ENCODE measurements around the gene SLC35F2. TPM values are rescaled to one million over a fixed set of nuclear protein-coding genes. Genes with fewer than 3 reads are reported as not detected.

The SLC35F2 gene
- total RNA-seq, 4 donors from 2014 or later = 1.7 to 5.7 (median 3.7) TPM

- TF ChIP-seq, protein P1, sequence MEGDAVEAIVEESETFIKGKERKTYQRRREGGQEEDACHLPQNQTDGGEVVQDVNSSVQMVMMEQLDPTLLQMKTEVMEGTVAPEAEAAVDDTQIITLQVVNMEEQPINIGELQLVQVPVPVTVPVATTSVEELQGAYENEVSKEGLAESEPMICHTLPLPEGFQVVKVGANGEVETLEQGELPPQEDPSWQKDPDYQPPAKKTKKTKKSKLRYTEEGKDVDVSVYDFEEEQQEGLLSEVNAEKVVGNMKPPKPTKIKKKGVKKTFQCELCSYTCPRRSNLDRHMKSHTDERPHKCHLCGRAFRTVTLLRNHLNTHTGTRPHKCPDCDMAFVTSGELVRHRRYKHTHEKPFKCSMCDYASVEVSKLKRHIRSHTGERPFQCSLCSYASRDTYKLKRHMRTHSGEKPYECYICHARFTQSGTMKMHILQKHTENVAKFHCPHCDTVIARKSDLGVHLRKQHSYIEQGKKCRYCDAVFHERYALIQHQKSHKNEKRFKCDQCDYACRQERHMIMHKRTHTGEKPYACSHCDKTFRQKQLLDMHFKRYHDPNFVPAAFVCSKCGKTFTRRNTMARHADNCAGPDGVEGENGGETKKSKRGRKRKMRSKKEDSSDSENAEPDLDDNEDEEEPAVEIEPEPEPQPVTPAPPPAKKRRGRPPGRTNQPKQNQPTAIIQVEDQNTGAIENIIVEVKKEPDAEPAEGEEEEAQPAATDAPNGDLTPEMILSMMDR (IDR thresholded peaks at IDR 0.05; ENCODE audit: low read depth) = no peak
Measured at GRCh38 chr11:107834995-107835394, 23.6 kb downstream of the SLC35F2 start.

- TF ChIP-seq, protein P1 (IDR thresholded peaks at IDR 0.05; ENCODE audit: low read depth) = no peak
Measured at GRCh38 chr11:107830915-107831540, 27.6 kb downstream of the SLC35F2 start.

GRCh38 chr11:107827041-107827440, 31.5 kb downstream of the SLC35F2 start:
- TF ChIP-seq, protein P1 (IDR thresholded peaks at IDR 0.05; ENCODE audit: low read depth) = no peak

- TF ChIP-seq, protein P1 (IDR thresholded peaks at IDR 0.05; ENCODE audit: low read depth) = no peak
Measured at GRCh38 chr11:107825875-107826274, 32.7 kb downstream of the SLC35F2 start.

DNA sequence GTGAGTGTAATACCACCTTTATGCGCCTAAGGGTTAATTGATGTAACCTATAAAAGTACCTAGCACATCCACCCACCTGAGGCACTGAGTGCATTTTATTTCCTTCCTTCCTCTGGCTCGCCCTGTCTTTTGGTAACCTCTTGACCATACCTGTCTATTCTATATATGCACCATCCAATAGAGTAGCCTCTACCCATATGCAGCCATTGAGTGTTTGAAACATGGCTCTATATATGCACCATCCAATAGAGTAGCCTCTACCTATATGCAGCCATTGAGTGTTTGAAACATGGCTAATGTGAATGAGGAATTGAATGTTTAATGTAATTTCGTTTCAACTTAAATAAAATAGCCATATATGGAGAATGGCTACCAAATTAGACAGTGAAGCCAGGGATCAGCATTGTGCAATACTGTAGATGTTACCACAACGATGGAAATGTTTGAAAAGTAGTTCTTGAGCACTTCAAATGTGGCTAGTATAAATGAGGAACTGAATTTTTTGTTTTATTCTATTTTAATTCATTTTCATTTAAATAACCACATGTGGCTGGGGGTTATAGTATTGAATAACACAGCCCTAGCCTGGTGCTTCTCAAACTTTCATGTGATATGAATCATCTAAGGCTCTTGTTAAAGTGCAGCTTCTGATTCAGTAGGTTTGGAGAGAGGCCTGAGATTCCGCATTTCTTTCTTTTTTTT, 33.8 kb downstream of the SLC35F2 start:
- TF ChIP-seq, protein P1 (IDR thresholded peaks at IDR 0.05; ENCODE audit: low read depth) = no peak

DNA sequence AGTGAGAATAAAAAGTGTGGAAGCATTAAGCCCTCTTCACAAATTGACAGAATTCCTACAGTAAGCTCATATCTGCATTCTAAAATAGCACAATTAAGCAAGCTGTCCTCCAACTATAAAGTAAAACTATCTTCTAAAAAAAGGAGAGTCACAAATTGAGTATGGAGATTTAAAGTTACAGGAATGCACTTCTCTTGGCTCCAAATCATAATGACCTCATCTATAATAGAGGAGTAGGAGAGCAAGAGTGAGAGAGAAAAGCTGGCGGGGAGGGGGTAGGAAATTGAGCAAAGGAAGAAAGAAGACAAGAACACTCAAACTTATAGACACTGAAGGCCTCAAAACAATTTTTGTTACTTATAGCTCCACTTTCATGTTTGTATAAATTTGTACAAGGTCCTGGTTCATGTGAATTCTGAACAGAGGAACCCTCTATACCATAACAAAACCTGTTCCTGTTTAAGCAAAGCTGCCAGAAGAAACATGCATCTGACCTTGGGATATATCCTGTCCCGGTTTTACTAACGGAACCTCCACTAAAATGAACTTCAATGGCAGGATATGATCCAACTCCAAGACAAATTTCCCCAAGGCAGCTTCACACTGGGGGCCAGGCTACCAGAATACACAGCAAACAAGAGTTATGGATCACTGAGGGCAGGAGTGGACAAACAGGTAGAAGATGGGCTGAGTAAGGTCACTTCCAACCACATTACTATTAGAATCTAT, 37.2 kb downstream of the SLC35F2 start:
- TF ChIP-seq, protein P1 (IDR thresholded peaks at IDR 0.05; ENCODE audit: low read depth) = no peak

Measured in subcutaneous adipose tissue (tissue), 4 donors.